NCI-H1417 (cell line): ENCODE data around the gene MIB2.
"Not testable (repeated sequence)": the region's sequence is repeated elsewhere in the genome, so short reads cannot be mapped to it uniquely, and the experiment has no call there.

Source experiments
- DNase-seq, 3 experiments: peaks; one replicate each; lab custom pipeline; 2025; lab: John Stamatoyannopoulos, UW

The MIB2 gene

DNA sequence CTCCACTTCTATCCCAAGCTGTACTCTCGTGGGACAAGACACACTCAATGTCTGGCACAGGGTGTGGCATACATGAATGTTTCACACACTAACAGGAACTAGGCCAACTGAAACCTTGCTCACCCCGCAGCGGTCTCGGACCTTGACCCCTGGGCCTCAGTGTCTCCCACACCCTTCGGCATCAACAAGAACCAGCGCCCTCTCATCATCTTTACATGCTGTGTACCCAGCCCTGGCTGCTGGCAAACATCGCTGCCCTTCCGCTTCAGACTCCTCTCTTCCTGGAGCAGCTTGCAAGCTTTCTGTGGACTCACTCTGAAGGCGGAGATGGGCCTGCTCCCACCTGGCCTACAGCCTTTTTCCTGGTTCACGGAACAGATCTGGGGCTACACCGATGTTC is 33.0 kb downstream of the MIB2 start:
- DNase-seq, result not testable (repeated sequence)

DNA sequence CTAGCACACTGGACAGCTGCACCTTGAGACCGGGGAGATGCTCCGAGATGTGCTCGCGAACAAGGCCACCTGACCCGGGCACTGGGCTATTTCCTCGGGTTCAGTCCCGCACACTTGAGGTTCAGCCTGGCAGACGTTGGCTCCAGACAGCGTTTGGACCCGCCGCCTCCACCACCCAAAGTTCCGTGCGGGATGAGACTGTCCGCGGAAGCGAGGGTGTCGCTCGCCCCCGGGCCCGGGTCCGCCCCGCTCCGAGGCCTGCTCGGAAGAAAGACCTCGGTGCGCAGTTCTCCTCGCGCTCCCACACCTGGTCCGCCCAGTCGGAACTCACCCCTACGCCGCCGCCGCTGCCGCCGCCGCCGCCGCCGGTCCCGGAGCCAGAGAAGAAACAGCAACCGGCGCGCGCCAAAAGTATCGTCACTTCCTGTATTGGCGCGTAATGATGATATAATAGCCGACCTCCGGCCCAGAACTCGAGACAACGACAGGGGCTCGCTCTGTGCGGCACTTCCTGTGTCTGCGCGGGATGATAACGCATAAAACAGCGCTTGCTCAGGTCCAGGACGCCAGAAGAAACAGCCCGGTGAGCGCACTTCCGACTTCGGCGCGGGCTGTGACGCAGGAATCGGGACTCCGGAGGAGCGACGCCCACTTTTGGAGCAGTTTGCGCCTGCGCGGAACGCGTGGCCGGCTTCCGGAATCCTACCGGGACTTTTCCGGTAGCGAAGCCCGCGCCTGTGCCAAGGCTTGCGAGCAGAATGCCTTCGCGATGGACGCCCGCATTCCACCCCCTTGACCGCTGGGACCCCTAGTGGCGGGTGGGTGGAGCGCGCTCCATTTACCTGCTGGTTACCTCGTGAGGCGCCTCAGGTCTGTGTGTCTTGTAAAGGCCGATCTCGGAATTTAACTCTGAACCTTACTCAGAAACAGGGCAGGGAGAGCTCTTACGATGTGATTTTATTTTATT is 43.6 kb downstream of the MIB2 start, which contains the start of gene CDK11B:
TSS of gene CDK11B (minus strand) at position 422 of the 967 bp plus-strand sequence. CDS start 1,519 bp downstream, outside the sequence.
- DNase-seq, result peak; percentile 94 to 97 (median 95)

DNA sequence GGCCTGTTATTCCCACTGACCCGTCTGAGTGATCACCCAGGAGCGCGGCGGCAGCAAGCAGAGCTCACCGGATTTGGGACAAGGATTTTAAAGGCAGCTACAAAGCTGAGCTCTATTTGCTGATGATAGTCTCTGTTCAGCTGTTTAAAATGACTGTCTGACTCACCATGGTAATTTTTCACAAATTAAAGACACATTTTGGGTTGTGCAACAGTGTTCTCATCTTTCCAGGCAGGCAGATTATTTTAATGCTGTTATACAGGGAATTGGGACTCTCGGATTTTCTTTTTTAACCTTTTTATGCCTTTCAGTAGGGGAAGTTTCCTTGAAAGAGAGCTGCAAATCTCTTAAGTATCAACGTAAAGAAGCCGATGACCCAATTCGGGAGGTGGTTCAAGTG is 47.1 kb downstream of the MIB2 start:
- not testable (repeated sequence) for DNase-seq

DNA sequence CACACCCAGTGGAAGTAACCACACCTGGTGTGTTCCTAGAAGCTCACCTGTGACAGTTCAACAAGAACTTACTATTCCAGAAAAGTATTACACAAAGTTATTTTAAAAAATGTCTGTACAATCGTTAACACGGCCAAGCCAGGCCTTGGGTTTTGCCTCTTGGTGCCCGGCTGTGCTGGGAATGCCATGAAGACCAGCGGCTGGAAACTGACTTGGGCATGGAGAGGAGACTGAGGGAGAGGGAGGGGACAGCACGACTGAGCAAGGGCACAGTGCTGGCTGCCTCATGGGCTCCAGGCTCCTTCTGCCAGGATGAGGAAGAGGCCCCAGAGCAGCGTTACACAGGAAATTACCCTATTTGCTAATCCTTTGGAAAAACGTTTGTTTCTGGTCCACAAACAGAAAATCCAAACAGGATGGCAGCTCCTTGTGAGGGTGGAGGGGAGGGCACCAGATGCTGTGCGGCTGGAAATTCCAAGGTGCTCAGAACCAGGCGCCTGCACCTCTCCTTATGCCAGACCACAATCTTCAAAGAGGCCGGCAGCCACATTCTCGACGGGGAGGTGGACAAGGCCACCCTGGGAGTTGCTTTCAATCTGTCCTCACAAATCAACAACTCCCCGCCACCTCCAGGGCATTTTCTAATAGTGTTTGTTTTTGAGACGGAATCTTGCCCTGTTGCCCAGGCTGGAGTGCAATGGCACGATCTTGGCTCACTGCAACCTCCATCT is 47.7 kb downstream of the MIB2 start:
- DNase-seq, result not testable (repeated sequence)

DNA sequence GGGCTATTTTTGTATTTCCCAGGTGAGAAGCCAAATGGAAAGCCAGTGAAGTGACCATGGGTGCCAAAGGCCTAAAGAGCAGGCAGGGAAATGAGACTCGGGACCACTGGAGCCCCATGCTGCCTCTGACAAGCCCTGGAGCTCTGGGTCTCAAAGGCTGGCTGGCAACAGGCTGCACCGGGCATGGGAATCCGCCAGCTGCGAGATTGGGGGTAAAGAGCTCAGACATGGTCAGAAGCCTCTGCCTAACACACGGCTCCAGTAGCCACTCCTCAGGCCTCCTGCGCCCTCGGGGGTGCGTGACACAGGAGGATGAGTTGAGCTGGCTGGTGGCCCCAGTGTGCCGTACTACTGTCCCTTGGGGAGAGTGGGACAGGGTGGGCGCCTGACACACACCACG is 49.0 kb downstream of the MIB2 start:
- DNase-seq, result not testable (repeated sequence)

DNA sequence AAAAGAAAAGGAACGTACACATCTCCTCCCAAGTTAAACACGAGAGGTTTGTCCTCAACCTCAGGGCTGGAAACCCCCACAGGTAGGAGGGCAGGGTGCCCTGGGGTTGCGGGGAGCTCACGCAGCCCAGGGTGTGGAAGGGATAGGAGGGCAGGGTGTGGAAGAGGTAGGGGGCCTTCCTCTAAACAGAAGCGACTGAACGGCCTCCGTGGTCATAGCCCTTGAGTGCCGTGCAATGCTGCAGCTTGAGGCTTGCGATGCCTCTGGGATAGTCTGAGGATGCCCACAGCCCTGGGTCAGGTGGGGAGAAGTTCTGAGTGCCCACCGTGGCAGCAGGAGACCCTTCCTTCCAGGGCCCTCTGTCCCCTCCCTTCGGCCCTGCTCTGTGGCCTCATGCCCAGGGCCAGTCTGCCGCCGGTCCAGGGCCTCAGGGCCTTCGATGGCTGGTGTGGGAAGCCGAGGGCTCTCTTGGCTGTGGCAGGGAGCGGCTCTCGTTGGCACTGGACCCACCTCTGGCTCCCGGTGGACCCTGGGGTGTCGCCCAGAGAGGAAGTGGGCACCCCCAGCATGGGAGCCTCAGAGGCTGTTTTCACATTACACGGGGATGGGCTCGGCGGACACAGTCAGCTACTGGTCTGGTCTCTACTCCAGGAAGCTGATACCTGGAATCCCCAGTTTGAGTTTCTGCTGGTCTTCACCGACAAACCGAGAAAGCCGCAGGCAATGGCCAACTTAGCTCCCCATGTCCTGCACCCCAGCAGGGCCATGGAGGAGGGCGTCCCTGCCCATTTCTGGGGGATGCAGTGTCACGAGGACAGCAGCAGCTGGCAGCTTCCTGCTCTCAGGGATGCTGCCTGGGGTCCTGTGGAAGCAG is 49.9 kb downstream of the MIB2 start:
- DNase-seq, result no peak

DNA sequence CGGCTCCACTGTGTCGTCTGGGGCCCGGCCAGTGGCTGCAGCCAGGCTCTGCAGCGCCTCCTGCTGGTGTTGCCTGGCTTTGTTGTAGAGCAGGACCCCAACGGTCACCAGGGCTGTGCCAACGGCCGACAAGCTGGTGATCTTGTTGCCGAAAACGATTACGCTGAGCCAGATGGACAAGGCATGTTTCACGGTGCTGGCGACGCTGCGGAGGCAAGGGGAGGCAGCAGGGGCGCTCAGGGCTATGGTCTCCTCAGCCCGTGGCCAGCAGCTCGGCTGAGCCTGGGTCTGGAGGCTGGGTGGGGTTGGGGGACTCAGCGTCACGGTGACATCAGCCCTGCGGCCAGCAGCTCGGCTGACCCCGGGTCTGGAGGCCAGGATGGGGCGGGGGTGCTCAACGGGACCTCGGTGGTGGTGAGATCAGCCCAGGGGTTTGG is 50.5 kb downstream of the MIB2 start:
- DNase-seq, result peak in 1 of 3 experiments; percentile 2

DNA sequence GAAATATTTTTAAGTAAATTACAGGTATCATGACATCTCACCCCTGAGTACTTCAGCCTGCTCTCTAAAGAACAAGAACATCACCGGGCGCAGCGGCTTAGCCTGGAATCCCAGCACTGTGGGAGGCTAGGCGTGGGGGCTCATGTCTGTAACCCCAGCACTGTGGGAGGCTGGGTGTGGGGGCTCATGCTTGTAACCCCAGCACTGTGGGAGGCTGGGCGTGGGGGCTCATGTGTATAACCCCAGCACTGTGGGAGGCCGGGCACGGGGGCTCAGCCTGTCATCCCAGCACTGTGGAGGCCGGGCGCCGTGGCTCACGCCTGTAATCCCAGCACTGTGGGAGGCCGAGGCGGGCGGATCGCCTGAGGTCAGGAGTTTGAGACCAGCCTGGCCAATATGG is 51.2 kb downstream of the MIB2 start:
- DNase-seq, result no peak

DNA sequence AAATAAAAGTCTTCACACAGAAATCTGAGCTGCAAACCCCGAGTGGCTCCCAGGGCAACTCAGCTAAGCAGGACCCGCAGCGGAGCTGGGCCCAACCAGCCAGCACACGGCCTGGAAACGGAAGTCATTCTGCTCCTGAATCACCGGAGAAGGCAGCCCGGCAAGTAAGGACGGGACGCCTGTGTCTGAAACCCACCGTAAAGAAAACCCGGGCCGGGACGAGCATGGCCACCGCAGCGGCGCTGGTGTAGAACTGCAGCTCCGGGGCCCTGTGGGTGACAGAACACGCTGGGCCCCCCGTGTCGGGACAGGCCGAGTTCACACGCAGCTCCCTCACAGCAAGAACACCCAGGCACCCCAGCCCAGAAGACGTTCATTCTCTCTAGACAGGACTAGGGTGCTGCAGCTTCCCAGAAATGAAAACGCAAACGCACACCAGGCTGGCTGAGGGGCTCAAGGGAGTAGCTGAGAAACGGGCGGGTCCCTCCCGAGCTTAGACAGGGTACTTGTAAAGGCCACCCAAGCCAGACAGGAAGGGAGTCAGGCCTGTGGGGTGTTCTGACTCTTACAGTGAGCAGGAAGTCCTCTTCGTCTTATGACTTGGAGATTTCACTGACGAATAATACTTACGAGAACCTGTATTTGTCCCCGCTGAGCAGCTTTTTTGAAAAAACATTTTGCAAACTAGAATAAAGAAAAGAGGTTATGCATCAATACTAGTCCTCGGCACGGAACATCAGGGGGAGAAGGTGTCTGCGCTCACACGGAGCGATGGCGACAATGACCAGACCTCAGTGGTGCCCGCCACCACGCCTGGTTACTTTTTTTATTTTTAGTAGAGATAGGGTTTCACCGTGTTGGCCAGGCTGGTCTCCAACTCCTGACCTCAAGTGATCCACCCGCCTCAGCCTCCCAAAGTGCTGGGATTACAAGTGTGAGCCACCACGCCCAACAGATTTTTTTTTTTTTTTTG is 54.5 kb downstream of the MIB2 start:
- DNase-seq, result no peak

DNA sequence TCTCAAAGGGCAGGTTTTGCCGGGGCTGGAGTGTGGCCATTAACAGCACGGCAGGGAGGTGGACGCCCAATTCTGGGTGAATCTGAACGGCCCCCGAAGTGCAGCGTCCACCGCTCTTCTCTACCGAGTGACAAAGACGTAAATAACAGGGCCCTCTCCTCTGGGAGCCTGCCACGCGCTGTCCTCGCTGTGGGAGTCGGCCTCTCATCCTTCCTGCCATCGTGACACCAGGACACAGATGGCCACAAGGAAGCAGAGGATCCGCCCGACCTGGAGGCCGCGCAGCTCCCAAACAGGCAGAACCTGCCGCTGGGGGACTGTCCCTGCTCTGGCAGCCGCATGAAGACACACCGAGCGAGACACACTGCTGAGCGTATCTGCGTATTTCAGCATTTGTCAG is 55.6 kb downstream of the MIB2 start:
- DNase-seq, result no peak

DNA sequence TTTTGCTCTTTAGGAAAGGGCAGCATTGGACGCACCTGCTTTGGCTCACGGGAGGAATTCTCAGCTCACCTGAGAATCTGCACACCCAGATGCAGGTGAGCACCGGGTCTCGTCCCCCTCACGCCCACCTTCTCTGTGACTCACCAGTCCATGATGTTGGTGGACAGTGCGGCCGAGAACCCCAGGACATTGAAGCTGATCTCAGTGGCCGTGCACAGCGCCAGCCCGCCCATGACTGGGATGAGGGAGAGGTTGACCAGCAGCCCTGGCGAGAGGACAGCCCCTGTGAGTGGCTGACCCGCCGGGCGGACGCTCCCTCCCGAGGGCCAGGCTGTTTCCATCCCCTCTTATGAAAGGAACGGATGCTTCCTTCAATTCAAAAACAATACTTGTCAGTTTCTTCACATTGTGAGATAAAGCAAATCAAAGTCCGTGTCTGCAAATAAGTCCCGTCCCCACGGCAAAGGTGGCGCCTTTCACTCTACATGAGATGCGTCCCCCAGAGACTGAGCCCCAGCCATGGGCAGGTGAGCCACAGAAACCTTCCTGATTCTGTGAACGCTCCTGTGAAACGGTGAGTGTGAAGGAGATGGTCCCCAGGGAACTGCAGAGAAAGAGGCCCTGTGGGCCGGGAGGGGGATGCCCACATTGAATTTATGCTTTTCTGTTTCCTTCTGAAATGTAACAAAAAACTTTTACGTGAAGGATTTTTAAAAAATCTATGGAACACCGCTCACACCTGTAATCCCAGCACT is 56.2 kb downstream of the MIB2 start:
- no peak for DNase-seq

DNA sequence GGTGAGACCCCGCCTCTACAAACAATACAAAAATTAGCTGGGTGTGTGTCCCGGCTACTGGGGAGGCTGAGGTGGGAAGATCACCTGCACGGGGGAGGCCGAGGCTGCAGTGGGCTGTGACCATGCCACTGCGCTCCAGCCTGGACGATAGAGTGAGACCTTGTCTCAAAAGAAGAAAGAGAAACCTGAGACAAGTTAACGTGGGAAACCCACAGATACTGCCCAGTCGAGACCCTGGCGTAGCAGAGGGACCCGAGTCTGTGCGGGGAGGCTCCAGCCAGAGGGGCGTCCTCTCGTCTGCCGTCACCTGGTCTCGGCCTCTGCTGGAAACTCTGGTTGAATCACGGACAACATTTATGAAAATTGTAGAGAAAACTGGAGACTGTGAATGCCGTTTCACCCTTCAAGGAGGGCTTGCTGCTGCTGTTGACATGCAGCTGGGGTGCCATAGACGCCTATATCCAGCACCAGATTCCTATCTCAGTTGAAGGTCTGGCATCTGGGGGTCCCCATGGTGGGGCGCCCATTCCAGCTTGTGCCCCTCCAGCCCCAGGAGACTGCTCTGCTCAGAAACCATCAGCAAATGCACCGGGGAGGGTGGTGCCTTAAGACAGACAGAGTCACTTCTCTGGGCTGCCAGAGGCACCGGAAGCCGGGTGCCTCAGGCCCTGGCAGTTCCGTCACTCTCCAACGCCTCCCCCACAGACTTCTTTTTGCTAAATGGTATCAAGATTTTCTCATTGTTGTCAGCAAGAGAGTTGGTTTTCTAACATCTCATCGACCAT is 57.1 kb downstream of the MIB2 start:
- DNase-seq, result no peak

DNA sequence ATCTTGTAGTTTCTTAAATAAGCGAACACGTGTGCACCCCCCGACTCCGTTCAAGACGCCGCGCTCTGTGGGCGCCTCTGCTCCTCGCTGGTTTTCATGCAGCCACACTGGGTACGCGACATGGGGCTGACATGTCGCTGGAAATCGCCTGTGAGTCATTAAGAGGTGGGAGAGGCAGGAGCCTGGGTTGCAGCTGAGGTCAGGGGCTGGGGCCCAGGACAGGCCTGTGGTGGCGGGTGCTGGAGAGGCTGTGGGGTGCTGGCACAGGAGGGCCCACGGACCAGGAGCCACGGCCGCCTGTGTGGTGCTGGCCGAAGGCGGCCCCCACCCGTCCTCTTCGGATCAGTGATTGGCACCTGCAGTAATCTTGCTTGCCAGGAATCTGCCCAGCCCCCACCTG is 59.5 kb downstream of the MIB2 start:
- DNase-seq, result not testable (repeated sequence)

DNA sequence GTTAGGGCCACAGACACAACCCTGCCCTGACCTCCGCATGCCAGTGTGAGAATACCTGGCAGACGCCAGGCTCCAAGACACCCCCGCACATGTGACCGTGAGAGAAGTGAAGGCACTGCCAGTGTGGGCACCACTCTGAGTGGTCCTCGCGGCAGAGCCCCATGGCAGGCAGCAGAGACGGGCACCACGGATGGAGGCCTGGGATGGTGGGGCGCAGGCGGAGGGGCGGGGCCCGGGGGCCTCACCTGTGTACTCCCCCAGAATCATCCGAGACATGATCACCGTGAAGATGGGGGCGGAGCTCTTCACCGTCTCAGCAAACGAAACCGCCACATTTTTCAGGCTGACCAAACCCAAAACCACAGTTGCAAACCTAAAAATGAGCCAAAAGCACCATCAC is 59.9 kb downstream of the MIB2 start:
- not testable (repeated sequence) for DNase-seq

DNA sequence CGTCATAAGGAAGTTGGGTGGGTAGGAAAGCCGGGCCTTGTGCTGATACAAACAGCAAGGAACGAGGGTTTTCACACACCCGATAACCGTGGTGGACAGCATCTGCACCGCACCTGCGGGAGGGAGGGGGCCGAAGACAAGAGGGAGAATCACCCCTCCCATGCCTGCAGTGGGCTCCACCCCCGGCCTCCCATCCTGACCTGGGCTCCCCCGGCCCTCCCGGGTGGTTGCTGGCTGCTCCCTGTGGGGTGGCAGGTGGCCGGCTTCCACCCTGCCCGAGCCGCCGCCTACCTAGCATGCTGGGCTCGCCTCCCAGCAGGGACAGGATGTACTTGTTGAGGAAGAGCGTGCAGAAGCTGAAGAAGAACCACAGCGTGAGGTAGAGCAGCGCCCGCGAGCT is 60.8 kb downstream of the MIB2 start:
- not testable (repeated sequence) for DNase-seq

DNA sequence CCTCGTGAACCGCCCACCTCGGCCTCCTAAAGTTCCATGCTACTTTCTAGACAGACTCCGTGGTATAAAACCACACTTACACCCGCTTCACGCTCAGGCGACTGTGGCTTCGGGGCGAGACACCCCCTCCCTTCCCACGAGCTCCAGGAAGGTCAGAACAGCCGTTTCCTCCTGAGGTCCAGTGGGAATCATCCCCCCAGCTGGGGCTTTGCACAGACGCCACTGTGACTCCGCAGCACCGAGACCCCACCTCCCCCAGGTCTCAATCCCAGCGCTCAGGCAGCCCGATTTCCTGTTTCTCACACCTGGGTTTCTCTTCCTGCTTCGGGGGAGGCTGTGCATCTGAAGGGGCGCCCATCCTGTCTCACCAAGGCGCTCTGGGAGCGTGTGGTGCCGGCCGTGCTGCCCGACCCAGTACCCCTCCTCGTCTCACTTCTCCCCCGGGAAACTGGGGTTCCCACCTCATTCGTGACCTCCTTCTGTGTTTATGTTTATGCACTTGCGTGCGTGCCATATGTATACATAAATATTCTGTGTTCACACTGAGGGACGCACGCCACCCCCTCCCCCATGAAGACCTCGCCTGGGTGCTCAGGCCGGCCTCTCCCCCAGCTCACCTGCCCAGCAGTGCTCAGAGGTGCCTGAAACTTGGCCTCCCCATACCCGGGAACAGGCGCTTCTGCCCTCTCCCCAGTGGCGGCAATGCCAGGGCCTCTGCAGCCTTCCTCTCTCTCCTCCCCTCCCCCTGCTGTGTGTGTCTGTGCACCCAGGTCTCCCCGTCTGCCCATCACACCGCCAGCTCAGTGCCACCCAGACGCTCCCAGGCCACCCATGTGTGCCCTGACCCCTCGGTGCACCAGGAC is 62.6 kb downstream of the MIB2 start:
- no peak for DNase-seq

DNA sequence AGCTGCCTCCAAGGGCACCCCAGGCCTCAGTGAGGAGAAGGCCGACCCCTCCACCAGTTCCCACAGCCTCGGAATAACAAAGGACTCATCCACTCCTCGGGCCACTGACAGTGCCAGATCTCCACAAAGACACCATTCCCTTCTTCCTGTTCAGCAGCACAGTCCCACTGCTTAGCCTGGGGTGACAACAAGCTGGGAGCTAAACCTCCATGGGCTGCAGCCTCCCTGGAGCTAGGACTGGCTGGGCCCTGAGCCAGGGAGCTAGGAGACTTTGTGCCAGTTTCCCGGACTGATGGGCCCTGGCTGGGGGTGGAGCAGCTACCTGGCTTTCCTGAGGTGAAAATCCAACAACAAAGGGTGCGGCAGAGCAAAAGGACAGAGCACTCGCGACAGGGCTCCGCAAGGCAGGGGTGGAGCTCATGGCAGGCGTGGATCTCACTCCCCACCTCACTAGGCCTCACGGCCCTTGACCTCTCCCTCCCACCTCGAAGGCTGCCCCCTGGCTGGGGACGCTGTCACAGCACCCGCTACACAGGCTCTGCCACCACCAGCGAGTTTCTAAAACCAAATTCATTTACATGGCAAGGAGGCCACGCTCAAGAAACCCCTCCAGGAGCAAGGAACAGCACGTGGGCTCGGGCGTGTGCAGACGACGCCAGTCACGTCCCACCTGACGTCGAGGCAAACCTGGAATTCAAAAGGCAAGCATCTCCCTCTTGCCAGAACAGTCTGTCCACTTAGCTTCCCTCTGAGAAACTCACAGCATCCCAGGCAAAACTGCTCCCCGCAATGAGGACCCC is 63.5 kb downstream of the MIB2 start:
- DNase-seq, result no peak
